ENCODE results near the gene CELF5. TPM values are rescaled to one million over a fixed set of nuclear protein-coding genes. Genes with fewer than 3 reads are reported as not detected.

CELF5 gene
- total RNA-seq: under 1 TPM; 0.55 to 0.61 TPM

- H3K9me3 Mint-ChIP-seq (ENCODE audit: insufficient read depth): no peaks in the 10 kb centered on the region
- H3K27ac Mint-ChIP-seq: no peak within 1 kb of the TSS
- H3K4me1 Mint-ChIP-seq (ENCODE audit: low read depth): no peaks in the 10 kb centered on the region
- peak; percentile 75 for ATAC-seq
- peaks cover 15% of the 10 kb centered on the region for H3K27me3 Mint-ChIP-seq (ENCODE audit: low read depth)
- DNase-seq: peak; percentile 61
- ChIA-PET CTCF (interaction anchor here (0.8 to 2.0 kb wide), 2 partner anchors 23 to 274 kb away, joined by 3 to 5 read pairs; no protein-coding TSS in a partner anchor), POLR2A (no interaction called here)
- no peaks in the 10 kb centered on the region for H3K36me3 Mint-ChIP-seq (ENCODE audit: low read depth)
- H3K4me3 Mint-ChIP-seq: no peak within 1 kb of the TSS
These were observed at the start of gene CELF5 for GRCh38 chr19:3224346-3225168. CELF5 (plus strand) TSS chr19:3224661; CDS start chr19:3224740, 79 bp downstream.

DNA sequence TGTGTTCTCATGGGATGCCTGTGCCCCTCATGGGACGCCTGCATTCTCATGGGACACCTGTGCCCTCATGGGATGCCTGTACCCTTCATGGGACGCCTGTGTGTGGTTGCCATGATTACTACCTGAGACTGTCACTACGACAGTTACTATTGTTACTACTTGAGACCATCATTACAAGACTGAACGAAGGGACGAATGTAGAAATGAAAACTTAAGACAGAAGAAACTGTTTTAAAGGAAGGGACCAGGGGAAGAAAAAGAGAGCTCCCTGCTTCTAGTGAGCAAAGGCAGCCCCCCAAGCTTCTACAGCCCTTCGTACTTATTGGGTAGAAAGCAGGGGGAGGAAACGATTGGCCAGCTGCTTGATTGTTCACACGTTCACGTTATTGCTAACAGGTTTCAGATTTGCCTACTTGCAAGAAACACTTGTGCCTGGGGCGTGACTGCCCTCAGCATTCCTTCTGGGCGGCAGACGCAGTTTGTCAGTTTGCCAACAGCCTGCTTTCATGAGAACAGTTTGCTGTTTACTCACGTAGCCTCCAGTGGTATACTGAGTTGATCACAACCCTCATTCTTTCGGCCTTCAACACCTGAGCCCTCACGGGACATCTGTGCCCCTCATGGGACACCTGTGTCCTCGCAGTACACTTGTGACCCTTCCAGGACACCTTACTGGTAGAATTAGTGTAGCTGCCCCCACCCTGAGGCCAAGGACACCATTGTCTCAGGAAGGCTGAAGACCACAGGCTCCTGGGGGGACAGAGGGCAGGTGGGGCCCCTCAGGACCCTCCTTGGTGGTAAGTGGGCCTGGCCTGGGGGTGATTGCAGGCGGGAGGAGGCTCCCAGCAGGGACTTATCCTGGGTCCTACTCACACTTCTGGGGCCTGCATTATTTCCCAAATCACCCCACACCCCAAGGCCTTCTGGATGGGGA is 48.4 kb upstream of the CELF5 start:
- Mint-ChIP-seq H3K27me3 (ENCODE audit: low read depth) (no peaks in the 10 kb centered on the region), H3K36me3 (ENCODE audit: low read depth) (peaks cover 22% of the 10 kb centered on the region), H3K4me3 (peak overlapping the region; percentile 69), H3K27ac (peak overlapping the region; percentile 96), H3K9me3 (ENCODE audit: insufficient read depth) (no peaks in the 10 kb centered on the region), H3K4me1 (ENCODE audit: low read depth) (peaks cover 39% of the 10 kb centered on the region)
- ChIA-PET POLR2A (no interaction called here), CTCF (interaction anchor here (1.1 to 1.4 kb wide), 2 partner anchors 14 to 71 kb away, joined by 3 to 4 read pairs; no protein-coding TSS in a partner anchor)
- ATAC-seq (no peak), DNase-seq (no peak)

GRCh38 chr19:3176715-3177501 is 47.6 kb upstream of the CELF5 start:
- Mint-ChIP-seq H3K4me3 (peak overlapping the region; percentile 69), H3K4me1 (ENCODE audit: low read depth) (peaks cover 32% of the 10 kb centered on the region), H3K27ac (peak overlapping the region; percentile 96), H3K27me3 (ENCODE audit: low read depth) (no peaks in the 10 kb centered on the region), H3K9me3 (ENCODE audit: insufficient read depth) (no peaks in the 10 kb centered on the region), H3K36me3 (ENCODE audit: low read depth) (peaks cover 28% of the 10 kb centered on the region)
- ChIA-PET POLR2A (interaction anchor here (0.7 to 1.0 kb wide), 3 partner anchors 10 to 226 kb away, joined by 3 to 4 read pairs (median 3); no protein-coding TSS in a partner anchor), CTCF (interaction anchor here (0.8 to 1.4 kb wide), 3 partner anchors 15 to 71 kb away, joined by 3 to 4 read pairs (median 3); no protein-coding TSS in a partner anchor)
- peak; percentile 85 for DNase-seq
- peak; percentile 58 for ATAC-seq

DNA sequence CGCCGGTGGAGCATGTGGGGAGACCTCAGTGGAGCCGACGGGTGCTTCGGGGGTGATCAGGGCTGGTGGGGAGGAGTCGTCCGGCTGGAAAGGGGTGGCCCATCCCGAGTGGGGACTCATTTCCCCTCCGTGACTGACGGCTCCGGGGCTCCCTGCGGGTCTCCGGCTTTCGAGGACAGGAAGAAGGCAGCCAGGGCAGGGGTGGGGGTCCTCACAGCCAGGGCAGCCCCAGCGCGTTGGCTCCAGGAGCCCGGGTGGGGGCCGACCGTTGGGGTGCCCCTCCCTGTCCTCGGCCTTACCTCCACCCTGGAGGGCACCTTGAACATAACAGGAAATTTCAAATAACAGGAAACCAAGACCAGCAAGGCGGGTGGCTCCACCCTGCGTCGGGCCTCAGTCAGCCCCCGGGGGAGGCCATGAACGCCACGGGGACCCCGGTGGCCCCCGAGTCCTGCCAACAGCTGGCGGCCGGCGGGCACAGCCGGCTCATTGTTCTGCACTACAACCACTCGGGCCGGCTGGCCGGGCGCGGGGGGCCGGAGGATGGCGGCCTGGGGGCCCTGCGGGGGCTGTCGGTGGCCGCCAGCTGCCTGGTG is 46.0 kb upstream of the CELF5 start, which contains the start of gene S1PR4:
S1PR4 (plus strand) TSS at position 393 of the 596 bp plus-strand sequence; CDS start at position 417, 24 bp downstream.
- Mint-ChIP-seq H3K4me1 (ENCODE audit: low read depth) (peaks cover 37% of the 10 kb centered on the region), H3K27me3 (ENCODE audit: low read depth) (no peaks in the 10 kb centered on the region), H3K36me3 (ENCODE audit: low read depth) (peaks cover 36% of the 10 kb centered on the region), H3K4me3 (peak within 1 kb of the TSS; percentile 99), H3K27ac (peak within 1 kb of the TSS; percentile 97), H3K9me3 (ENCODE audit: insufficient read depth) (no peaks in the 10 kb centered on the region)
- DNase-seq (peak; percentile 88), ATAC-seq (peak; percentile 80)
- ChIA-PET CTCF (no interaction called here), POLR2A (interaction anchor here (0.6 to 0.9 kb wide), 2 partner anchors 11 to 45 kb away, joined by 3 read pairs; no protein-coding TSS in a partner anchor)

DNA sequence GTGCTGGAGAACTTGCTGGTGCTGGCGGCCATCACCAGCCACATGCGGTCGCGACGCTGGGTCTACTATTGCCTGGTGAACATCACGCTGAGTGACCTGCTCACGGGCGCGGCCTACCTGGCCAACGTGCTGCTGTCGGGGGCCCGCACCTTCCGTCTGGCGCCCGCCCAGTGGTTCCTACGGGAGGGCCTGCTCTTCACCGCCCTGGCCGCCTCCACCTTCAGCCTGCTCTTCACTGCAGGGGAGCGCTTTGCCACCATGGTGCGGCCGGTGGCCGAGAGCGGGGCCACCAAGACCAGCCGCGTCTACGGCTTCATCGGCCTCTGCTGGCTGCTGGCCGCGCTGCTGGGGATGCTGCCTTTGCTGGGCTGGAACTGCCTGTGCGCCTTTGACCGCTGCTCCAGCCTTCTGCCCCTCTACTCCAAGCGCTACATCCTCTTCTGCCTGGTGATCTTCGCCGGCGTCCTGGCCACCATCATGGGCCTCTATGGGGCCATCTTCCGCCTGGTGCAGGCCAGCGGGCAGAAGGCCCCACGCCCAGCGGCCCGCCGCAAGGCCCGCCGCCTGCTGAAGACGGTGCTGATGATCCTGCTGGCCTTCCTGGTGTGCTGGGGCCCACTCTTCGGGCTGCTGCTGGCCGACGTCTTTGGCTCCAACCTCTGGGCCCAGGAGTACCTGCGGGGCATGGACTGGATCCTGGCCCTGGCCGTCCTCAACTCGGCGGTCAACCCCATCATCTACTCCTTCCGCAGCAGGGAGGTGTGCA is 45.3 kb upstream of the CELF5 start:
- peak; percentile 59 for DNase-seq
- POLR2A ChIA-PET: interaction anchor here (0.6 to 1.3 kb wide), 9 partner anchors 11 to 229 kb away, joined by 3 to 5 read pairs (median 3); partner anchors contain the start of gene GNA15
- H3K27ac Mint-ChIP-seq: peak overlapping the region; percentile 97
- peaks cover 43% of the 10 kb centered on the region for H3K36me3 Mint-ChIP-seq (ENCODE audit: low read depth)
- peak; percentile 25 for ATAC-seq
- H3K4me1 Mint-ChIP-seq (ENCODE audit: low read depth): peaks cover 44% of the 10 kb centered on the region
- H3K27me3 Mint-ChIP-seq (ENCODE audit: low read depth): no peaks in the 10 kb centered on the region
- H3K4me3 Mint-ChIP-seq: peak overlapping the region; percentile 99
- CTCF ChIA-PET: interaction anchor here (0.9 kb wide), 1 partner anchor 229 kb away, joined by 3 read pairs; no protein-coding TSS in a partner anchor
- H3K9me3 Mint-ChIP-seq (ENCODE audit: insufficient read depth): no peaks in the 10 kb centered on the region

GRCh38 chr19:3179739-3180293 is 44.6 kb upstream of the CELF5 start:
- CTCF ChIA-PET: interaction anchor here (0.9 kb wide), 1 partner anchor 229 kb away, joined by 3 read pairs; no protein-coding TSS in a partner anchor
- POLR2A ChIA-PET: interaction anchor here (0.6 to 1.3 kb wide), 8 partner anchors 16 to 229 kb away, joined by 3 to 5 read pairs (median 3); partner anchors contain the start of gene GNA15

GRCh38 chr19:3183721-3184641 is 40.5 kb upstream of the CELF5 start:
- H3K36me3 Mint-ChIP-seq (ENCODE audit: low read depth): peaks cover 60% of the 10 kb centered on the region
- ChIA-PET CTCF (interaction anchor here (0.6 to 2.1 kb wide), 6 partner anchors 13 to 233 kb away, joined by 3 to 6 read pairs (median 4); no protein-coding TSS in a partner anchor), POLR2A (interaction anchor here (0.6 to 1.8 kb wide), 4 partner anchors 12 to 233 kb away, joined by 3 to 7 read pairs (median 4); no protein-coding TSS in a partner anchor)
- peak overlapping the region; percentile 88 for H3K4me3 Mint-ChIP-seq
- H3K27ac Mint-ChIP-seq: peak overlapping the region; percentile 74
- H3K9me3 Mint-ChIP-seq (ENCODE audit: insufficient read depth): no peaks in the 10 kb centered on the region
- H3K4me1 Mint-ChIP-seq (ENCODE audit: low read depth): peaks cover 59% of the 10 kb centered on the region
- ATAC-seq (no peak), DNase-seq (no peak)
- no peaks in the 10 kb centered on the region for H3K27me3 Mint-ChIP-seq (ENCODE audit: low read depth)

More at GRCh38 chr19:3179739-3180293, 44.6 kb upstream of the CELF5 start:
- peak; percentile 58 for DNase-seq
- Mint-ChIP-seq H3K4me1 (ENCODE audit: low read depth) (peaks cover 50% of the 10 kb centered on the region), H3K9me3 (ENCODE audit: insufficient read depth) (no peaks in the 10 kb centered on the region), H3K27ac (peak overlapping the region; percentile 97), H3K4me3 (peak overlapping the region; percentile 99), H3K36me3 (ENCODE audit: low read depth) (peaks cover 47% of the 10 kb centered on the region), H3K27me3 (ENCODE audit: low read depth) (no peaks in the 10 kb centered on the region)
- peak; percentile 4 for ATAC-seq

GRCh38 chr19:3184847-3185460 is 39.5 kb upstream of the CELF5 start:
- ChIA-PET CTCF (interaction anchor here (1.7 to 2.1 kb wide), 3 partner anchors 56 to 234 kb away, joined by 4 to 6 read pairs (median 6); no protein-coding TSS in a partner anchor), POLR2A (interaction anchor here (1.3 to 1.8 kb wide), 2 partner anchors 13 to 91 kb away, joined by 3 to 5 read pairs; no protein-coding TSS in a partner anchor)
- peak; percentile 24 for ATAC-seq
- H3K9me3 Mint-ChIP-seq (ENCODE audit: insufficient read depth): no peaks in the 10 kb centered on the region
- peaks cover 64% of the 10 kb centered on the region for H3K4me1 Mint-ChIP-seq (ENCODE audit: low read depth)
- peak; percentile 84 for DNase-seq
- H3K36me3 Mint-ChIP-seq (ENCODE audit: low read depth): peaks cover 52% of the 10 kb centered on the region
- H3K4me3 Mint-ChIP-seq: peak overlapping the region; percentile 88
- H3K27me3 Mint-ChIP-seq (ENCODE audit: low read depth): no peaks in the 10 kb centered on the region
- H3K27ac Mint-ChIP-seq: peak overlapping the region; percentile 94

All from activated CD8-positive, alpha-beta T cell treated with anti-CD3 and anti-CD28 coated beads, Interleukin-2, amount 10 ng/mL, durations not matched to agents 7 days and 5 days (primary cell).